Activated naive CD4-positive, alpha-beta T cell treated with anti-CD3 and anti-CD28 coated beads, Interleukin-2, amount 50 U/mL, for 24 hours (primary cell): Measurements from ENCODE around the gene PGRMC1.
"Not testable (repeated sequence)": the region's sequence is repeated elsewhere in the genome, so short reads cannot be mapped to it uniquely, and the experiment has no call there.

Experiments
- H3K27ac Mint-ChIP-seq: one replicate; pipeline ENCODE4 v1.8.0; 2021; ENCODE audit warnings: mild to moderate bottlenecking, mixed read lengths
- H3K27me3 Mint-ChIP-seq: one replicate; pipeline ENCODE4 v1.8.0; 2021; ENCODE audit warnings: mixed read lengths
- H3K36me3 Mint-ChIP-seq: one replicate; pipeline ENCODE4 v1.8.0; 2021; ENCODE audit warnings: mixed read lengths
- H3K4me1 Mint-ChIP-seq: one replicate; pipeline ENCODE4 v1.8.0; 2021; ENCODE audit warnings: mixed read lengths
- H3K4me3 Mint-ChIP-seq: one replicate; pipeline ENCODE4 v1.8.0; 2021; ENCODE audit warnings: mild to moderate bottlenecking, mixed read lengths
- H3K9me3 Mint-ChIP-seq: one replicate; pipeline ENCODE4 v1.8.0; 2021; ENCODE audit warnings: mixed read lengths

PGRMC1 gene

GRCh38 chrX:119266364-119266995 is 30.4 kb downstream of the PGRMC1 start:
- Mint-ChIP-seq H3K27me3 (peaks cover 2% of the 10 kb centered on the region), H3K4me1 (no peaks in the 10 kb centered on the region), H3K4me3 (no peak overlapping the region), H3K36me3 (no peaks in the 10 kb centered on the region), H3K27ac (no peak overlapping the region), H3K9me3 (no peaks in the 10 kb centered on the region)

- H3K4me1 Mint-ChIP-seq, H3K4me3 Mint-ChIP-seq, H3K9me3 Mint-ChIP-seq, H3K27ac Mint-ChIP-seq, H3K36me3 Mint-ChIP-seq, H3K27me3 Mint-ChIP-seq: not testable (repeated sequence)
Observed at GRCh38 chrX:119267115-119267514, 31.0 kb downstream of the PGRMC1 start.

- H3K36me3 Mint-ChIP-seq = no peaks in the 10 kb centered on the region
- H3K9me3 Mint-ChIP-seq = no peaks in the 10 kb centered on the region
- H3K27me3 Mint-ChIP-seq = peaks cover 2% of the 10 kb centered on the region
- H3K27ac Mint-ChIP-seq = no peak overlapping the region
- no peak overlapping the region for H3K4me3 Mint-ChIP-seq
- H3K4me1 Mint-ChIP-seq = peaks cover 5% of the 10 kb centered on the region
Observed at GRCh38 chrX:119272882-119273419, 36.9 kb downstream of the PGRMC1 start.

- peaks cover 5% of the 10 kb centered on the region for H3K4me1 Mint-ChIP-seq
- no peak overlapping the region for H3K27ac Mint-ChIP-seq
- peak overlapping the region; percentile 68 for H3K4me3 Mint-ChIP-seq
Observed at GRCh38 chrX:119273420-119274192, 37.5 kb downstream of the PGRMC1 start.

GRCh38 chrX:119282347-119282746 is 46.3 kb downstream of the PGRMC1 start:
- not testable (repeated sequence) for H3K4me3 Mint-ChIP-seq, H3K9me3 Mint-ChIP-seq, H3K4me1 Mint-ChIP-seq, H3K36me3 Mint-ChIP-seq, H3K27me3 Mint-ChIP-seq, H3K27ac Mint-ChIP-seq

More at GRCh38 chrX:119273420-119274192, 37.5 kb downstream of the PGRMC1 start:
- Mint-ChIP-seq H3K27me3 (peaks cover 2% of the 10 kb centered on the region), H3K9me3 (no peaks in the 10 kb centered on the region), H3K36me3 (no peaks in the 10 kb centered on the region)

- H3K4me1 Mint-ChIP-seq = no peaks in the 10 kb centered on the region
- H3K27me3 Mint-ChIP-seq = no peaks in the 10 kb centered on the region
- no peaks in the 10 kb centered on the region for H3K9me3 Mint-ChIP-seq
- no peak overlapping the region for H3K27ac Mint-ChIP-seq
- H3K4me3 Mint-ChIP-seq = no peak overlapping the region
- no peaks in the 10 kb centered on the region for H3K36me3 Mint-ChIP-seq
Observed at GRCh38 chrX:119288890-119289393, 52.9 kb downstream of the PGRMC1 start.

GRCh38 chrX:119290476-119290875 is 54.4 kb downstream of the PGRMC1 start:
- H3K27ac Mint-ChIP-seq = no peak overlapping the region
- H3K4me3 Mint-ChIP-seq = no peak overlapping the region
- no peaks in the 10 kb centered on the region for H3K9me3 Mint-ChIP-seq
- no peaks in the 10 kb centered on the region for H3K36me3 Mint-ChIP-seq
- no peaks in the 10 kb centered on the region for H3K4me1 Mint-ChIP-seq
- H3K27me3 Mint-ChIP-seq = no peaks in the 10 kb centered on the region

- not testable (repeated sequence) for H3K27ac Mint-ChIP-seq, H3K4me1 Mint-ChIP-seq, H3K4me3 Mint-ChIP-seq, H3K27me3 Mint-ChIP-seq, H3K9me3 Mint-ChIP-seq, H3K36me3 Mint-ChIP-seq
Observed at GRCh38 chrX:119291246-119291645, 55.2 kb downstream of the PGRMC1 start.

- no peaks in the 10 kb centered on the region for H3K36me3 Mint-ChIP-seq
- no peak overlapping the region for H3K4me3 Mint-ChIP-seq
- no peak overlapping the region for H3K27ac Mint-ChIP-seq
- H3K9me3 Mint-ChIP-seq = no peaks in the 10 kb centered on the region
- H3K27me3 Mint-ChIP-seq = no peaks in the 10 kb centered on the region
- no peaks in the 10 kb centered on the region for H3K4me1 Mint-ChIP-seq
Observed at GRCh38 chrX:119292445-119292844, 56.4 kb downstream of the PGRMC1 start.
